Activated naive CD4-positive, alpha-beta T cell treated with anti-CD3 and anti-CD28 coated beads, Interleukin-2, amount 50 U/mL, for 72 hours (primary cell): ENCODE results near the gene CHST11. TPM values are rescaled to one million over a fixed set of nuclear protein-coding genes. Genes with fewer than 3 reads are reported as not detected.

Experiments used
- ATAC-seq, 2 donors: fragments of 150-1000 bp; cut with Tn5 transposase; 2 replicates each; pipeline ENCODE4 v1.10.0; 2021; ENCODE audit warnings: mild to moderate bottlenecking in 2 of 2, moderate library complexity in 2 of 2
- DNase-seq, 2 donors: peaks; one replicate each; pipeline ENCODE4 v3.0.0; 2021 to 2022; ENCODE audit warnings: low spot score in 2 of 2
- H3K27ac Mint-ChIP-seq, 2 donors: one replicate each; pipeline ENCODE4 v1.8.0; 2022; ENCODE audit warnings: mild to moderate bottlenecking in 2 of 2, mixed read lengths in 2 of 2
- H3K36me3 Mint-ChIP-seq, 2 donors: one replicate each; pipeline ENCODE4 v1.8.0; 2022; ENCODE audit warnings: mixed read lengths in 2 of 2
- H3K9me3 Mint-ChIP-seq, 2 donors: one replicate each; pipeline ENCODE4 v1.8.0; 2022; ENCODE audit warnings: mixed read lengths in 2 of 2
- total RNA-seq, 2 donors: library from RNA; stranded (reverse); gene quantifications; one replicate each; pipeline ENCODE4 v1.2.3, GENCODE V29; 2022

The CHST11 gene
- total RNA-seq, 2 donors from 2014 or later, result 20.0 to 40.0 TPM

- Mint-ChIP-seq H3K36me3 (peaks cover 18 to 58% of the 10 kb centered on the region in 2 donors), H3K9me3 (peaks cover 5 to 6% of the 10 kb centered on the region in 2 donors), H3K27ac (peak overlapping the region in 1 of 2 donors; percentile 7)
- ATAC-seq (no peak), DNase-seq (no peak)
Observed at GRCh38 chr12:104482113-104482512, 25.4 kb downstream of the CHST11 start.

- Mint-ChIP-seq H3K27ac (no peak overlapping the region), H3K36me3 (peaks cover 18 to 58% of the 10 kb centered on the region in 2 donors), H3K9me3 (peaks cover 5 to 6% of the 10 kb centered on the region in 2 donors)
- ATAC-seq (no peak), DNase-seq (no peak)
Observed at GRCh38 chr12:104482748-104483147, 26.0 kb downstream of the CHST11 start.

GRCh38 chr12:104484079-104484478, 27.3 kb downstream of the CHST11 start:
- no peak overlapping the region for H3K27ac Mint-ChIP-seq
- ATAC-seq (peak in 1 of 2 donors; percentile 51), DNase-seq (peak in 1 of 2 donors; percentile 23)
- peaks cover 11 to 51% of the 10 kb centered on the region in 2 donors for H3K36me3 Mint-ChIP-seq
- peaks cover 5 to 6% of the 10 kb centered on the region in 2 donors for H3K9me3 Mint-ChIP-seq

GRCh38 chr12:104485651-104486362, 29.1 kb downstream of the CHST11 start:
- peak; percentile 78 to 83 for ATAC-seq
- Mint-ChIP-seq H3K27ac (peak overlapping the region; percentile 12 to 16), H3K36me3 (peaks cover 11 to 51% of the 10 kb centered on the region in 2 donors), H3K9me3 (peaks cover 5 to 6% of the 10 kb centered on the region in 2 donors)
- DNase-seq, result peak; percentile 32 to 53

GRCh38 chr12:104486363-104486750, 29.6 kb downstream of the CHST11 start:
- peak overlapping the region in 1 of 2 donors; percentile 16 for H3K27ac Mint-ChIP-seq

GRCh38 chr12:104486943-104487819, 30.4 kb downstream of the CHST11 start:
- H3K36me3 Mint-ChIP-seq, result peaks cover 11 to 50% of the 10 kb centered on the region in 2 donors
- no peak overlapping the region for H3K27ac Mint-ChIP-seq
- H3K9me3 Mint-ChIP-seq, result peaks cover 0 to 6% of the 10 kb centered on the region in 2 donors
- no peak for DNase-seq
- ATAC-seq, result no peak

More at GRCh38 chr12:104486363-104486750, 29.6 kb downstream of the CHST11 start:
- H3K36me3 Mint-ChIP-seq, result peaks cover 11 to 51% of the 10 kb centered on the region in 2 donors
- peak in 1 of 2 donors; percentile 44 for DNase-seq
- ATAC-seq, result no peak
- H3K9me3 Mint-ChIP-seq, result peaks cover 3 to 6% of the 10 kb centered on the region in 2 donors

GRCh38 chr12:104488374-104488773, 31.6 kb downstream of the CHST11 start:
- H3K27ac Mint-ChIP-seq, result no peak overlapping the region
- peaks cover 11 to 43% of the 10 kb centered on the region in 2 donors for H3K36me3 Mint-ChIP-seq
- DNase-seq (no peak), ATAC-seq (no peak)
- H3K9me3 Mint-ChIP-seq, result peaks cover 0 to 6% of the 10 kb centered on the region in 2 donors

- no peaks in the 10 kb centered on the region for H3K9me3 Mint-ChIP-seq
- peak in 1 of 2 donors; percentile 20 for DNase-seq
- no peak overlapping the region for H3K27ac Mint-ChIP-seq
- peaks cover 0 to 29% of the 10 kb centered on the region in 2 donors for H3K36me3 Mint-ChIP-seq
- ATAC-seq, result no peak
Observed at GRCh38 chr12:104490186-104490585, 33.4 kb downstream of the CHST11 start.

GRCh38 chr12:104490850-104491249, 34.1 kb downstream of the CHST11 start:
- Mint-ChIP-seq H3K36me3 (peaks cover 0 to 32% of the 10 kb centered on the region in 2 donors), H3K27ac (peak overlapping the region; percentile 50 to 88), H3K9me3 (no peaks in the 10 kb centered on the region)
- DNase-seq (no peak), ATAC-seq (no peak)

- Mint-ChIP-seq H3K36me3 (peaks cover 0 to 42% of the 10 kb centered on the region in 2 donors), H3K27ac (peak overlapping the region; percentile 82 to 98), H3K9me3 (no peaks in the 10 kb centered on the region)
- no peak for DNase-seq
- ATAC-seq, result no peak
Observed at GRCh38 chr12:104493496-104493895, 36.7 kb downstream of the CHST11 start.

GRCh38 chr12:104494137-104494792, 37.5 kb downstream of the CHST11 start:
- ATAC-seq (peak; percentile 68 to 85), DNase-seq (peak; percentile 61 to 72)
- Mint-ChIP-seq H3K9me3 (no peaks in the 10 kb centered on the region), H3K36me3 (peaks cover 0 to 42% of the 10 kb centered on the region in 2 donors), H3K27ac (peak overlapping the region; percentile 82 to 98)

GRCh38 chr12:104494793-104495158, 38.0 kb downstream of the CHST11 start:
- ATAC-seq (peak; percentile 26 to 83), DNase-seq (no peak)
- Mint-ChIP-seq H3K36me3 (peaks cover 0 to 42% of the 10 kb centered on the region in 2 donors), H3K27ac (peak overlapping the region; percentile 37 to 82), H3K9me3 (no peaks in the 10 kb centered on the region)

- no peak for ATAC-seq
- Mint-ChIP-seq H3K9me3 (no peaks in the 10 kb centered on the region), H3K27ac (peak overlapping the region in 1 of 2 donors; percentile 4), H3K36me3 (peaks cover 0 to 34% of the 10 kb centered on the region in 2 donors)
- DNase-seq, result no peak
Observed at GRCh38 chr12:104495786-104496185, 39.0 kb downstream of the CHST11 start.

GRCh38 chr12:104496336-104496735, 39.6 kb downstream of the CHST11 start:
- no peaks in the 10 kb centered on the region for H3K9me3 Mint-ChIP-seq
- H3K27ac Mint-ChIP-seq, result no peak overlapping the region

GRCh38 chr12:104498211-104498801, 41.6 kb downstream of the CHST11 start:
- Mint-ChIP-seq H3K36me3 (peaks cover 0 to 32% of the 10 kb centered on the region in 2 donors), H3K9me3 (no peaks in the 10 kb centered on the region), H3K27ac (peak overlapping the region; percentile 6 to 75)
- ATAC-seq (peak; percentile 44 to 85), DNase-seq (peak in 1 of 2 donors; percentile 35)

More at GRCh38 chr12:104496336-104496735, 39.6 kb downstream of the CHST11 start:
- ATAC-seq, result no peak
- H3K36me3 Mint-ChIP-seq, result peaks cover 0 to 31% of the 10 kb centered on the region in 2 donors
- DNase-seq, result no peak
